Measurements from ENCODE around the gene FBXO27.
A peak's percentile ranks its signal among the peaks of the same experiment; 100 is the strongest.

DNA sequence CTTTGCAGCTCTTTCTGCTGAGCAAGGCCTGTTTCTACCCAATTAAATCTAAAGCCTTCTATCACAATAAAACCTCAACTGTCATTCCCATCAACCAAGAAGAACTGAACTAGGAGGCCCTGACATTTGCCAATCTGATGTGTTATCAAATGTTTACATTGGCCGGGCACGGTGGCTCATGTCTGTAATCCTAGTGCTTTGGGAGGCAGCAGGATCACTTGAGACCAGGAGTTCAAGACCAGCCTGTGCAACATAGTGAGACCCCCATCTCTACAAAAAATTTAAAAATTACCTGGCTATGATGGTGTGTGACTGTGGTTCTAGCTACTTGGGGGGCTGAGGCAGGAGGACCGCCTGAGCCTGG lies 54.0 kb downstream of the FBXO27 start:
- no peak for TF ChIP-seq CTCF (IDR thresholded peaks at IDR 0.05; ENCODE audit: low read depth, low read length, missing input control)
- peak; percentile 22 to 30 for TF ChIP-seq RXRA (IDR thresholded peaks at IDR 0.05)
- peak; percentile 10 for TF ChIP-seq SP1 (IDR thresholded peaks at IDR 0.05)
- TF ChIP-seq TAF1 (conservative IDR thresholded peaks at IDR 0.05) = no peak
- TF ChIP-seq RAD21 (IDR thresholded peaks at IDR 0.05) = no peak
- TF ChIP-seq, protein P1, sequence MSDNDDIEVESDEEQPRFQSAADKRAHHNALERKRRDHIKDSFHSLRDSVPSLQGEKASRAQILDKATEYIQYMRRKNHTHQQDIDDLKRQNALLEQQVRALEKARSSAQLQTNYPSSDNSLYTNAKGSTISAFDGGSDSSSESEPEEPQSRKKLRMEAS (IDR thresholded peaks at IDR 0.05) = no peak
